GM12878 (cell line): ENCODE results near the gene EFCAB11. TPM values are rescaled to one million over a fixed set of nuclear protein-coding genes. Genes with fewer than 3 reads are reported as not detected.

Experiments used
- ATAC-seq: fragments of 200-7000 bp; cut with Tn5 transposase; 3 replicates; pipeline ENCODE4 v1.9.1; 2020; ENCODE audit warnings: mild to moderate bottlenecking, moderate library complexity
- BruUV-seq: library from RNA; stranded (reverse); fragments of 400-500 nt; replicated peaks from 2 replicates; lab custom pipeline; 2021; lab: Mats Ljungman, UMichigan
- CTCF ChIA-PET: fragments of 300-600 bp; sonication (Branson Sonifier 250); formaldehyde crosslinking; extraction: SDS; loops from one replicate; lab custom pipeline; 2021; ENCODE audit warnings: inconsistent platforms; lab: Yijun Ruan, JAX
- POLR2A ChIA-PET: fragments of 350-600 bp; formaldehyde crosslinking; extraction: SDS; loops from one replicate; lab custom pipeline; 2021; ENCODE audit warnings: inconsistent platforms; lab: Charles Lee
- RAD21 ChIA-PET: fragments of 300-600 bp; sonication (Branson Sonifier 250); formaldehyde crosslinking; loops from one replicate; lab custom pipeline; 2023; ENCODE audit warnings: antibody characterized with exemption; ENCODE audit not compliant: unreplicated experiment; lab: Charles Lee
- SMC1A ChIA-PET: fragments of 300-600 bp; sonication (Branson Sonifier 250); formaldehyde crosslinking; loops from one replicate; lab custom pipeline; 2023; ENCODE audit not compliant: unreplicated experiment, uncharacterized antibody; lab: Charles Lee
- DNase-seq: peaks from one replicate; pipeline ENCODE4 v3.0.0-alpha.2; 2011; ENCODE audit warnings: low read depth, low spot score
- FAIRE-seq: peaks from 3 replicates; lab custom pipeline; 2011; peaks lifted over from hg19 to GRCh38; lab: Jason Lieb, UNC
- H2AFZ ChIP-seq: 2 replicates; pipeline ENCODE4 v1.6.0; 2011; ENCODE audit warnings: low read depth, low read length, control low read depth; ENCODE audit not compliant: control insufficient read depth
- H3K27ac ChIP-seq: 2 replicates; pipeline ENCODE4 v1.5.1; 2011; ENCODE audit warnings: control low read depth; ENCODE audit not compliant: control insufficient read depth, insufficient read depth
- H3K27me3 ChIP-seq, 2 experiments: replicated peaks in 1 of 2; 2 replicates each; pipeline versions ENCODE4 v1.6.0 to v1.6.1; 2011; ENCODE audit warnings: low read length in 1 of 2; ENCODE audit not compliant: control insufficient read depth in 2 of 2, insufficient read depth in 2 of 2
- H3K36me3 ChIP-seq, 2 experiments: 2 replicates each; pipeline ENCODE4 v1.5.1; 2011; ENCODE audit warnings: low read length in 1 of 2; ENCODE audit not compliant: control insufficient read depth in 2 of 2, insufficient read depth in 2 of 2
- H3K4me1 ChIP-seq: 2 replicates; pipeline ENCODE4 v1.6.1; 2011; ENCODE audit warnings: mild to moderate bottlenecking, low read length, moderate library complexity, mixed read lengths; ENCODE audit not compliant: control insufficient read depth, insufficient read depth
- H3K4me2 ChIP-seq: 2 replicates; pipeline ENCODE4 v1.6.0; 2011; ENCODE audit warnings: control low read depth; ENCODE audit not compliant: control insufficient read depth, insufficient read depth
- H3K4me3 ChIP-seq: fragments of 200-600 bp; sonication (generic); 2 replicates; pipeline ENCODE4 v1.5.1; 2016
- H3K79me2 ChIP-seq: 2 replicates; pipeline ENCODE4 v1.6.0; 2011; ENCODE audit warnings: low read length; ENCODE audit not compliant: control insufficient read depth, insufficient read depth
- H3K9ac ChIP-seq: 2 replicates; pipeline ENCODE4 v1.8.0; 2011; ENCODE audit warnings: low read length, control low read depth, mixed read lengths; ENCODE audit not compliant: control insufficient read depth, insufficient read depth
- H3K9me3 ChIP-seq: replicated peaks from 3 replicates; pipeline ENCODE4 v1.5.1; 2011; ENCODE audit warnings: mild to moderate bottlenecking, low read length; ENCODE audit not compliant: control insufficient read depth, insufficient read depth
- H4K20me1 ChIP-seq: 2 replicates; pipeline ENCODE4 v1.6.0; 2011; ENCODE audit not compliant: control insufficient read depth, insufficient read depth
- ASH2L ChIP-seq: fragments of 300-600, 200-600 bp; sonication (generic); IDR thresholded peaks from 2 replicates; pipeline ENCODE4 v1.6.1; 2017; ENCODE audit warnings: low read depth, mild to moderate bottlenecking, borderline replicate concordance
- BACH1 ChIP-seq: fragments of 450-650 bp; IDR thresholded peaks from 2 replicates; pipeline ENCODE4 v1.6.1; 2017; ENCODE audit warnings: mild to moderate bottlenecking, borderline replicate concordance
- BCLAF1 ChIP-seq: fragments of 450-650 bp; IDR thresholded peaks from 2 replicates; pipeline ENCODE4 v1.6.1; 2017; ENCODE audit warnings: antibody characterized with exemption, mild to moderate bottlenecking, moderate library complexity
- BMI1 ChIP-seq: fragments of 450-650 bp; IDR thresholded peaks from 2 replicates; pipeline ENCODE4 v1.6.1; 2016; ENCODE audit warnings: mild to moderate bottlenecking, moderate library complexity, borderline replicate concordance
- CEBPZ ChIP-seq: fragments of 150-350 bp; IDR thresholded peaks from 2 replicates; pipeline ENCODE4 v1.6.1; 2016; ENCODE audit warnings: low read depth, low read length
- FOXK2 ChIP-seq: fragments of 450-650 bp; IDR thresholded peaks from 2 replicates; pipeline ENCODE4 v1.6.1; 2017; ENCODE audit warnings: mild to moderate bottlenecking, moderate library complexity
- RAD21 ChIP-seq: IDR thresholded peaks from 2 replicates; pipeline ENCODE4 v1.6.1; 2011; ENCODE audit warnings: mild to moderate bottlenecking, low read depth, low read length, moderate library complexity; ENCODE audit not compliant: insufficient read depth
- RAD51 ChIP-seq: fragments of 450-650 bp; IDR thresholded peaks from 2 replicates; pipeline ENCODE4 v1.6.1; 2016; ENCODE audit warnings: moderate library complexity, mild to moderate bottlenecking, inconsistent platforms
- SREBF1 ChIP-seq: IDR thresholded peaks from 2 replicates; pipeline ENCODE4 v1.6.1; 2012; ENCODE audit warnings: mild to moderate bottlenecking, low read length
- WGBS: methylation state at CpG from one replicate; pipeline ENCODE4 v1.1.6; 2016; ENCODE audit warnings: low lambda C conversion rate; ENCODE audit not compliant: insufficient replicate concordance, insufficient coverage; ENCODE audit errors: missing lambda C conversion rate; 5-methylcytosine and 5-hydroxymethylcytosine counted together
- in situ Hi-C: fragments of 300-500 bp; cut with MboI; formaldehyde crosslinking; loops from 9 replicates; pipeline ENCODE4 v1.14.3; 2018; ENCODE audit warnings: mixed read lengths
- intact Hi-C: fragments of 100-400 bp; cut with micrococcal nuclease; formaldehyde crosslinking; loops from one replicate; pipeline ENCODE4 v1.14.2; 2022; ENCODE audit not compliant: unreplicated experiment
- polyA plus RNA-seq, 11 experiments: library from polyadenylated mRNA; depleted of rRNA in 4 of 11; unstranded in 6 of 11; stranded (reverse) in 5 of 11; fragments of >200 nt; fragmentation: Nextera tagmentation in 4 of 11; fragmentation: Illumina TruSeq in 1 of 11; extraction: Ambion mirVana in 4 of 11; extraction: Trizol in 1 of 11; gene quantifications; 1 replicate in 1 of 11; 2 replicates in 10 of 11; pipeline versions ENCODE4 v1.2.1 to v1.2.3, GENCODE V29; 2011 to 2016; ENCODE audit warnings: inconsistent platforms in 2 of 11, missing spikeins in 2 of 11, low read depth in 1 of 11
- total RNA-seq, 4 experiments: library from RNA; depleted of rRNA in 3 of 4; stranded (reverse); fragments of >200 nt in 3 of 4; fragmentation: Illumina TruSeq in 1 of 4; extraction: Trizol in 1 of 4; gene quantifications; 2 replicates each; pipeline versions ENCODE4 v1.2.1 to v1.2.3, GENCODE V29; 2013 to 2021
- TF ChIP-seq, protein P1 (sequence below): fragments of 450-650 bp; conservative IDR thresholded peaks from 2 replicates; pipeline ENCODE4 v1.6.1; 2017; ENCODE audit warnings: mild to moderate bottlenecking, moderate library complexity

EFCAB11 gene
- total and polyA plus RNA-seq, 10 of the 15 experiments (the other 5 are each of a cell fraction or from before 2014, with no cell fraction given) = 8.6 to 37.4 (median 18.0) TPM

DNA sequence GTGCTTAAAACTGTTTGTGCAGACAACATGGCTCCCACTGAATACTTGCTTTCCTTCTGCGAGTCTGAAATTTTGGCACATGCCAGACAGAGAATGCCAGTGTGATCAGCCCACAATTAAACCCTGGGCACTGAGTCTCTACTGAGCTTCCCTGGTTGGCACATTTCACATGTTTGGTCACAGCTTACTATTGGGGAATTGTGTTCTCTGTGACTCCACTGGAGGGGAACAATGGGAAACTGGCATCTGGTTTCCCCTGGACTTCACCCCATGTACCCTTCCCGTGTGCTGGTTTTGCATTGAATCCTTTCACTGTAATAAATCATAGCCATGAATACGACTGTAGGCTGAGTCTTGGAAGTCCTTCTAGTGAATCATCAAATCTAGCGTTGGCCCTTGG lies 64.9 kb downstream of the EFCAB11 start:
- TF ChIP-seq CEBPZ = no peak
- no peak for TF ChIP-seq RAD21
- TF ChIP-seq BCLAF1 = no peak
- no peak for TF ChIP-seq BMI1
- no peak for TF ChIP-seq ASH2L
- no peak for TF ChIP-seq FOXK2
- TF ChIP-seq BACH1 = no peak
- TF ChIP-seq, protein P1, sequence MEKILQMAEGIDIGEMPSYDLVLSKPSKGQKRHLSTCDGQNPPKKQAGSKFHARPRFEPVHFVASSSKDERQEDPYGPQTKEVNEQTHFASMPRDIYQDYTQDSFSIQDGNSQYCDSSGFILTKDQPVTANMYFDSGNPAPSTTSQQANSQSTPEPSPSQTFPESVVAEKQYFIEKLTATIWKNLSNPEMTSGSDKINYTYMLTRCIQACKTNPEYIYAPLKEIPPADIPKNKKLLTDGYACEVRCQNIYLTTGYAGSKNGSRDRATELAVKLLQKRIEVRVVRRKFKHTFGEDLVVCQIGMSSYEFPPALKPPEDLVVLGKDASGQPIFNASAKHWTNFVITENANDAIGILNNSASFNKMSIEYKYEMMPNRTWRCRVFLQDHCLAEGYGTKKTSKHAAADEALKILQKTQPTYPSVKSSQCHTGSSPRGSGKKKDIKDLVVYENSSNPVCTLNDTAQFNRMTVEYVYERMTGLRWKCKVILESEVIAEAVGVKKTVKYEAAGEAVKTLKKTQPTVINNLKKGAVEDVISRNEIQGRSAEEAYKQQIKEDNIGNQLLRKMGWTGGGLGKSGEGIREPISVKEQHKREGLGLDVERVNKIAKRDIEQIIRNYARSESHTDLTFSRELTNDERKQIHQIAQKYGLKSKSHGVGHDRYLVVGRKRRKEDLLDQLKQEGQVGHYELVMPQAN = no peak
- no peak for TF ChIP-seq SREBF1
- no peak for TF ChIP-seq RAD51
- no peaks in the 10 kb centered on the region for H4K20me1 ChIP-seq
- no peak overlapping the region for H3K27ac ChIP-seq
- H3K36me3 ChIP-seq = no peaks in the 10 kb centered on the region
- H2AFZ ChIP-seq = no peak overlapping the region
- H3K9ac ChIP-seq = no peak overlapping the region
- no TSS peak for BruUV-seq
- no peak for ATAC-seq
- intact Hi-C loops = no loop called here
- WGBS = 96% methylated on average over 4 of the region's 4 CpGs
- ChIA-PET CTCF (interaction anchor here (1.6 kb wide), 1 partner anchor 9 kb away, joined by 4 read pairs; no protein-coding TSS in a partner anchor), POLR2A (no interaction called here), SMC1A (interaction anchor here (1.0 kb wide), 1 partner anchor 15 kb away, joined by 4 read pairs; no protein-coding TSS in a partner anchor), RAD21 (no interaction called here)
- no peak overlapping the region for H3K4me3 ChIP-seq
- no peaks in the 10 kb centered on the region; the same call in 2 of the 3 replicates for H3K9me3 ChIP-seq
- no peak for DNase-seq
- no peak overlapping the region for H3K4me2 ChIP-seq
- no peak for FAIRE-seq
- in situ Hi-C loops = no loop called here
- no peaks in the 10 kb centered on the region for H3K4me1 ChIP-seq
- no peaks in the 10 kb centered on the region for H3K79me2 ChIP-seq
- no peaks in the 10 kb centered on the region for H3K27me3 ChIP-seq
